IMR-90 (cell line): Measurements from ENCODE around the gene NDUFS3. TPM values are rescaled to one million over a fixed set of nuclear protein-coding genes. Genes with fewer than 3 reads are reported as not detected.

Source experiments
- ATAC-seq: fragments of 200-7000 bp; cut with Tn5 transposase; 2 replicates; pipeline ENCODE4 v1.9.1; 2020; ENCODE audit warnings: low read depth, mild to moderate bottlenecking, moderate library complexity
- BruUV-seq: library from RNA; stranded (reverse); fragments of 400-500 nt; replicated peaks from 2 replicates; lab custom pipeline; 2021; lab: Mats Ljungman, UMichigan
- CTCF ChIA-PET: fragments of 300-600 bp; formaldehyde crosslinking; extraction: SDS; loops from one replicate; lab custom pipeline; 2021; ENCODE audit warnings: antibody characterized with exemption; lab: Yijun Ruan, JAX
- POLR2A ChIA-PET: fragments of 300-600 bp; sonication (Branson Sonifier 250); formaldehyde crosslinking; loops from one replicate; lab custom pipeline; 2022; ENCODE audit warnings: antibody characterized with exemption; ENCODE audit not compliant: unreplicated experiment; lab: Charles Lee
- DNase-seq: peaks from one replicate; pipeline ENCODE4 v3.0.0; 2013
- H2AFZ ChIP-seq: replicated peaks from 2 replicates; pipeline ENCODE3; 2013; ENCODE audit warnings: low read length, mild to moderate bottlenecking; ENCODE audit not compliant: poor library complexity
- H2AK5ac ChIP-seq: 2 replicates; pipeline ENCODE4 v1.6.1; 2013; ENCODE audit warnings: low read depth, low read length, inconsistent platforms
- H2AK9ac ChIP-seq: replicated peaks from 2 replicates; pipeline ENCODE3; 2013; ENCODE audit warnings: mild to moderate bottlenecking, low read depth, low read length, moderate library complexity; ENCODE audit not compliant: poor library complexity
- H2BK120ac ChIP-seq: 2 replicates; pipeline ENCODE4 v1.6.1; 2013; ENCODE audit warnings: low read depth, low read length, inconsistent platforms
- H2BK15ac ChIP-seq: 3 replicates; pipeline ENCODE4 v1.6.1; 2013; ENCODE audit warnings: low read depth, low read length, inconsistent platforms
- H2BK20ac ChIP-seq: 2 replicates; pipeline ENCODE4 v1.6.1; 2013; ENCODE audit warnings: low read depth, mild to moderate bottlenecking, inconsistent platforms, low read length, moderate library complexity
- H2BK5ac ChIP-seq: 2 replicates; pipeline ENCODE4 v1.6.1; 2013; ENCODE audit warnings: mild to moderate bottlenecking, low read depth, low read length, inconsistent platforms; ENCODE audit not compliant: poor library complexity, severe bottlenecking
- H3K14ac ChIP-seq: replicated peaks from 2 replicates; pipeline ENCODE4 v1.6.1; 2013; ENCODE audit warnings: low read depth, low read length, inconsistent platforms
- H3K18ac ChIP-seq: 2 replicates; pipeline ENCODE4 v1.6.1; 2013; ENCODE audit warnings: low read depth, low read length, control low read depth
- H3K23ac ChIP-seq: 2 replicates; pipeline ENCODE4 v1.6.1; 2013; ENCODE audit warnings: low read depth, low read length, inconsistent platforms
- H3K27ac ChIP-seq: 2 replicates; pipeline ENCODE4 v1.5.1; 2013; ENCODE audit warnings: mild to moderate bottlenecking, control low read depth, low read length; ENCODE audit not compliant: insufficient read depth
- H3K27me3 ChIP-seq: 2 replicates; pipeline ENCODE4 v1.6.1; 2013; ENCODE audit warnings: low read length; ENCODE audit not compliant: control insufficient read depth, insufficient read depth
- H3K36me3 ChIP-seq: 2 replicates; pipeline ENCODE4 v1.6.1; 2013; ENCODE audit warnings: low read length, mixed read lengths; ENCODE audit not compliant: control insufficient read depth, insufficient read depth
- H3K4ac ChIP-seq: 2 replicates; pipeline ENCODE4 v1.6.1; 2013; ENCODE audit warnings: low read depth, low read length, inconsistent platforms
- H3K4me1 ChIP-seq: 2 replicates; pipeline ENCODE4 v1.6.1; 2013; ENCODE audit warnings: low read length, mixed read lengths; ENCODE audit not compliant: control insufficient read depth, insufficient read depth
- H3K4me2 ChIP-seq: 2 replicates; pipeline ENCODE4 v1.6.1; 2013; ENCODE audit warnings: low read depth, mild to moderate bottlenecking, control low read depth, low read length, moderate library complexity
- H3K4me3 ChIP-seq: 2 replicates; pipeline ENCODE4 v1.5.1; 2013; ENCODE audit warnings: low read depth, mild to moderate bottlenecking, control low read depth, low read length, moderate library complexity; ENCODE audit not compliant: insufficient read depth
- H3K56ac ChIP-seq: 2 replicates; pipeline ENCODE4 v1.6.1; 2013; ENCODE audit warnings: low read length, inconsistent platforms; ENCODE audit not compliant: insufficient read depth; ENCODE audit errors: extremely low read depth
- H3K79me1 ChIP-seq, 2 experiments: 2 replicates each; pipeline ENCODE4 v1.6.1; 2013; ENCODE audit warnings: low read length in 2 of 2, inconsistent platforms in 1 of 2, low read depth in 1 of 2
- H3K9ac ChIP-seq: 2 replicates; pipeline ENCODE4 v1.6.1; 2013; ENCODE audit warnings: low read depth, low read length, control low read depth
- H3K9me1 ChIP-seq: 2 replicates; pipeline ENCODE4 v1.6.1; 2013; ENCODE audit warnings: low read length, inconsistent platforms; ENCODE audit not compliant: insufficient read depth
- H3K9me3 ChIP-seq: 2 replicates; pipeline ENCODE4 v1.6.1; 2013; ENCODE audit warnings: low read length; ENCODE audit not compliant: control insufficient read depth, insufficient read depth
- H4K20me1 ChIP-seq: 2 replicates; pipeline ENCODE4 v1.6.1; 2013; ENCODE audit warnings: low read length, inconsistent platforms; ENCODE audit not compliant: insufficient read depth
- H4K5ac ChIP-seq: 2 replicates; pipeline ENCODE4 v1.6.1; 2013; ENCODE audit warnings: mild to moderate bottlenecking, low read depth, low read length, control low read depth
- H4K8ac ChIP-seq, 2 experiments: 2 replicates each; pipeline ENCODE4 v1.6.1; 2013; ENCODE audit warnings: low read depth in 2 of 2, low read length in 2 of 2, control low read depth in 1 of 2, inconsistent platforms in 1 of 2
- H4K91ac ChIP-seq: 2 replicates; pipeline ENCODE4 v1.6.1; 2013; ENCODE audit warnings: low read depth, low read length, inconsistent platforms; ENCODE audit not compliant: insufficient read depth
- BHLHE40 ChIP-seq: fragments of 150-350 bp; IDR thresholded peaks from 2 replicates; pipeline ENCODE4 v1.6.1; 2016; ENCODE audit warnings: mild to moderate bottlenecking, low read depth, low read length
- CHD1 ChIP-seq: IDR thresholded peaks from 2 replicates; pipeline ENCODE4 v1.6.1; 2012; ENCODE audit warnings: low read depth, low read length, improper control_type of control experiment
- MAFK ChIP-seq: IDR thresholded peaks from 2 replicates; pipeline ENCODE4 v1.6.1; 2012; ENCODE audit warnings: low read depth, low read length, improper control_type of control experiment
- MAZ ChIP-seq: IDR thresholded peaks from 2 replicates; pipeline ENCODE4 v1.6.1; 2012; ENCODE audit warnings: low read depth, mild to moderate bottlenecking, low read length, improper control_type of control experiment, moderate library complexity, borderline replicate concordance
- MXI1 ChIP-seq: IDR thresholded peaks from 2 replicates; pipeline ENCODE4 v1.6.1; 2012; ENCODE audit warnings: low read depth, mild to moderate bottlenecking, low read length, moderate library complexity, borderline replicate concordance
- NFE2L2 ChIP-seq: fragments of 150-350 bp; IDR thresholded peaks from 2 replicates; pipeline ENCODE4 v1.6.1; 2016; ENCODE audit warnings: low read depth, mild to moderate bottlenecking, low read length
- POLR2A ChIP-seq: IDR thresholded peaks from 2 replicates; pipeline ENCODE4 v1.6.1; 2012; ENCODE audit warnings: mild to moderate bottlenecking, low read depth, low read length
- RAD21 ChIP-seq: IDR thresholded peaks from 2 replicates; pipeline ENCODE4 v1.6.1; 2012; ENCODE audit warnings: low read length, improper control_type of control experiment
- RCOR1 ChIP-seq: IDR thresholded peaks from 2 replicates; pipeline ENCODE4 v1.6.1; 2012; ENCODE audit warnings: mild to moderate bottlenecking, low read length, improper control_type of control experiment; ENCODE audit not compliant: insufficient replicate concordance
- RFX5 ChIP-seq: IDR thresholded peaks from 2 replicates; pipeline ENCODE4 v1.8.0; 2012; ENCODE audit warnings: low read depth, mild to moderate bottlenecking, low read length, moderate library complexity
- SMC3 ChIP-seq: fragments of 150-350 bp; IDR thresholded peaks from 2 replicates; pipeline ENCODE4 v1.6.1; 2016; ENCODE audit warnings: low read depth, mild to moderate bottlenecking, antibody characterized with exemption, low read length, moderate library complexity
- WGBS, 2 experiments: methylation state at CpG; one replicate each; pipeline versions ENCODE4 v1.1.5 to v1.1.7; 2013; ENCODE audit warnings: missing lambda C conversion rate in 2 of 2; ENCODE audit not compliant: insufficient read length in 1 of 2; ENCODE audit errors: extremely low coverage in 2 of 2; 5-methylcytosine and 5-hydroxymethylcytosine counted together
- dilution Hi-C: fragments of 300-500 bp; cut with HindIII; formaldehyde crosslinking; loops from one replicate; pipeline ENCODE4 v1.14.3; 2018; ENCODE audit warnings: low sequenced_read_pairs; ENCODE audit not compliant: unreplicated experiment
- in situ Hi-C: fragments of 300-500 bp; cut with MboI; formaldehyde crosslinking; loops from 3 replicates; pipeline ENCODE4 v1.14.3; 2019; ENCODE audit warnings: low sequenced_read_pairs, inconsistent platforms, mixed read lengths
- intact Hi-C: fragments of 100-400 bp; cut with micrococcal nuclease; formaldehyde crosslinking; loops from 2 replicates; pipeline ENCODE4 v1.10.0; 2022
- polyA plus RNA-seq, 3 experiments: library from polyadenylated mRNA; depleted of rRNA; stranded (reverse); fragments of >200 nt; gene quantifications; 2 replicates each; pipeline ENCODE4 v1.2.3, GENCODE V29; 2012; ENCODE audit warnings: low replicate concordance in 1 of 3
- total RNA-seq: library from RNA; depleted of rRNA; stranded (reverse); fragments of >200 nt; gene quantifications from 2 replicates; pipeline ENCODE4 v1.2.3, GENCODE V29; 2012
- TF ChIP-seq, protein P1 (sequence below): conservative IDR thresholded peaks from 2 replicates; pipeline ENCODE4 v1.5.1; 2012; ENCODE audit warnings: mild to moderate bottlenecking, low read depth, low read length, improper control_type of control experiment
- TF ChIP-seq, protein P2 (sequence below): fragments of 150-350 bp; IDR thresholded peaks from 2 replicates; pipeline ENCODE4 v1.6.1; 2017; ENCODE audit warnings: mild to moderate bottlenecking, antibody characterized with exemption, low read length, low read depth
- TF ChIP-seq, protein P3 (sequence below): fragments of 150-350 bp; IDR thresholded peaks from 2 replicates; pipeline ENCODE4 v1.6.1; 2016; ENCODE audit warnings: low read depth, mild to moderate bottlenecking, low read length, moderate library complexity, borderline replicate concordance

NDUFS3 gene
- total and polyA plus RNA-seq, 2 of the 4 experiments (the other 2 are of a cell fraction): 77.1 to 108 TPM

DNA sequence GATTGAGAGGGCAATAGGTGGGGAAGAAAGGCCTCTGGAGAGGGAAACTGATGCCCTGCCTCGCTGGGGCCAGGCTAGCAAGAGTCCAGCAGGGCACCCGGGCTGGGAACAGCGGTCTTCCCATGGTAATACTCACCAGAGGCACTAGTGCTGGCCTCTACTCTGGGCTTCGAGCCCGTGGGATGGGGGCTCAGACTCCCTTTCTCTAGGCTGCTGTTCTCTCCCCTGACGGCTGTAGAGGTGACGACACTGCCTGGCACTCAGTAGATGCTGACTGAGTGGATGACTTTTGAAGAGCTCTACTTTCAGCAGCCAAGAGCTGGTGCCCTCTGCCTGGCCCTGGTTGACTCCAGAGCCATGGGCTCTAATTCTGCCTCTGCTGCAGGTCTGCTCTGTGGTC is 16.2 kb downstream of the NDUFS3 start:
- H2AK9ac ChIP-seq: no peak overlapping the region
- CTCF ChIA-PET: interaction anchor here (0.9 to 1.1 kb wide), 3 partner anchors 9 to 31 kb away, joined by 3 to 6 read pairs (median 5); partner anchors contain the start of gene FAM180B
- no peak overlapping the region for H3K4ac ChIP-seq
- H3K9ac ChIP-seq: no peak overlapping the region
- no peak overlapping the region for H2AK5ac ChIP-seq
- H3K4me2 ChIP-seq: no peak overlapping the region
- H4K20me1 ChIP-seq: no peaks in the 10 kb centered on the region
- H2AFZ ChIP-seq: no peak overlapping the region
- DNase-seq (no peak), ATAC-seq (no peak)
- no peak overlapping the region for H3K23ac ChIP-seq
- H3K9me3 ChIP-seq: no peaks in the 10 kb centered on the region; the same call in 1 of the 2 replicates
- no peak overlapping the region for H2BK20ac ChIP-seq
- H3K9me1 ChIP-seq: no peaks in the 10 kb centered on the region
- no peak overlapping the region for H3K4me3 ChIP-seq
- no peaks in the 10 kb centered on the region for H3K36me3 ChIP-seq
- BruUV-seq: no TSS peak
- TF ChIP-seq MAFK (no peak), NFE2L2 (no peak), RFX5 (no peak), RCOR1 (no peak), MAZ (no peak), MXI1 (no peak), SMC3 (no peak), POLR2A (no peak), BHLHE40 (no peak), RAD21 (no peak), CHD1 (no peak)
- TF ChIP-seq, protein P1, sequence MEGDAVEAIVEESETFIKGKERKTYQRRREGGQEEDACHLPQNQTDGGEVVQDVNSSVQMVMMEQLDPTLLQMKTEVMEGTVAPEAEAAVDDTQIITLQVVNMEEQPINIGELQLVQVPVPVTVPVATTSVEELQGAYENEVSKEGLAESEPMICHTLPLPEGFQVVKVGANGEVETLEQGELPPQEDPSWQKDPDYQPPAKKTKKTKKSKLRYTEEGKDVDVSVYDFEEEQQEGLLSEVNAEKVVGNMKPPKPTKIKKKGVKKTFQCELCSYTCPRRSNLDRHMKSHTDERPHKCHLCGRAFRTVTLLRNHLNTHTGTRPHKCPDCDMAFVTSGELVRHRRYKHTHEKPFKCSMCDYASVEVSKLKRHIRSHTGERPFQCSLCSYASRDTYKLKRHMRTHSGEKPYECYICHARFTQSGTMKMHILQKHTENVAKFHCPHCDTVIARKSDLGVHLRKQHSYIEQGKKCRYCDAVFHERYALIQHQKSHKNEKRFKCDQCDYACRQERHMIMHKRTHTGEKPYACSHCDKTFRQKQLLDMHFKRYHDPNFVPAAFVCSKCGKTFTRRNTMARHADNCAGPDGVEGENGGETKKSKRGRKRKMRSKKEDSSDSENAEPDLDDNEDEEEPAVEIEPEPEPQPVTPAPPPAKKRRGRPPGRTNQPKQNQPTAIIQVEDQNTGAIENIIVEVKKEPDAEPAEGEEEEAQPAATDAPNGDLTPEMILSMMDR: no peak
- TF ChIP-seq, protein P2, sequence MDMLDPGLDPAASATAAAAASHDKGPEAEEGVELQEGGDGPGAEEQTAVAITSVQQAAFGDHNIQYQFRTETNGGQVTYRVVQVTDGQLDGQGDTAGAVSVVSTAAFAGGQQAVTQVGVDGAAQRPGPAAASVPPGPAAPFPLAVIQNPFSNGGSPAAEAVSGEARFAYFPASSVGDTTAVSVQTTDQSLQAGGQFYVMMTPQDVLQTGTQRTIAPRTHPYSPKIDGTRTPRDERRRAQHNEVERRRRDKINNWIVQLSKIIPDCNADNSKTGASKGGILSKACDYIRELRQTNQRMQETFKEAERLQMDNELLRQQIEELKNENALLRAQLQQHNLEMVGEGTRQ: no peak
- TF ChIP-seq, protein P3, sequence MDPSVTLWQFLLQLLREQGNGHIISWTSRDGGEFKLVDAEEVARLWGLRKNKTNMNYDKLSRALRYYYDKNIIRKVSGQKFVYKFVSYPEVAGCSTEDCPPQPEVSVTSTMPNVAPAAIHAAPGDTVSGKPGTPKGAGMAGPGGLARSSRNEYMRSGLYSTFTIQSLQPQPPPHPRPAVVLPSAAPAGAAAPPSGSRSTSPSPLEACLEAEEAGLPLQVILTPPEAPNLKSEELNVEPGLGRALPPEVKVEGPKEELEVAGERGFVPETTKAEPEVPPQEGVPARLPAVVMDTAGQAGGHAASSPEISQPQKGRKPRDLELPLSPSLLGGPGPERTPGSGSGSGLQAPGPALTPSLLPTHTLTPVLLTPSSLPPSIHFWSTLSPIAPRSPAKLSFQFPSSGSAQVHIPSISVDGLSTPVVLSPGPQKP: no peak
- H4K5ac ChIP-seq: no peak overlapping the region
- WGBS, 2 experiments: 40% methylated on average over 2 of the region's 7 CpGs; no CpG with 5 or more reads in 1 of the 2 experiments
- no peak overlapping the region for H3K27ac ChIP-seq
- no peak overlapping the region for H3K18ac ChIP-seq
- H3K4me1 ChIP-seq: no peaks in the 10 kb centered on the region
- no peak overlapping the region for H4K91ac ChIP-seq
- H3K79me1 ChIP-seq: no peaks in the 10 kb centered on the region
- no peak overlapping the region for H2BK120ac ChIP-seq
- no peak overlapping the region for H4K8ac ChIP-seq
- peaks cover 52% of the 10 kb centered on the region for H3K27me3 ChIP-seq
- no peak overlapping the region for H3K56ac ChIP-seq
- POLR2A ChIA-PET: no interaction called here
- in situ Hi-C loops (no loop called here), dilution Hi-C loops (no loop called here), intact Hi-C loops (no loop called here)
- no peak overlapping the region for H3K14ac ChIP-seq
- no peak overlapping the region for H2BK5ac ChIP-seq
- H2BK15ac ChIP-seq: no peak overlapping the region
